ENCODE results near the gene TRABD.

The TRABD gene

GRCh38 chr22:50217543-50218152, 31.9 kb downstream of the TRABD start:
- TF ChIP-seq, protein P1, sequence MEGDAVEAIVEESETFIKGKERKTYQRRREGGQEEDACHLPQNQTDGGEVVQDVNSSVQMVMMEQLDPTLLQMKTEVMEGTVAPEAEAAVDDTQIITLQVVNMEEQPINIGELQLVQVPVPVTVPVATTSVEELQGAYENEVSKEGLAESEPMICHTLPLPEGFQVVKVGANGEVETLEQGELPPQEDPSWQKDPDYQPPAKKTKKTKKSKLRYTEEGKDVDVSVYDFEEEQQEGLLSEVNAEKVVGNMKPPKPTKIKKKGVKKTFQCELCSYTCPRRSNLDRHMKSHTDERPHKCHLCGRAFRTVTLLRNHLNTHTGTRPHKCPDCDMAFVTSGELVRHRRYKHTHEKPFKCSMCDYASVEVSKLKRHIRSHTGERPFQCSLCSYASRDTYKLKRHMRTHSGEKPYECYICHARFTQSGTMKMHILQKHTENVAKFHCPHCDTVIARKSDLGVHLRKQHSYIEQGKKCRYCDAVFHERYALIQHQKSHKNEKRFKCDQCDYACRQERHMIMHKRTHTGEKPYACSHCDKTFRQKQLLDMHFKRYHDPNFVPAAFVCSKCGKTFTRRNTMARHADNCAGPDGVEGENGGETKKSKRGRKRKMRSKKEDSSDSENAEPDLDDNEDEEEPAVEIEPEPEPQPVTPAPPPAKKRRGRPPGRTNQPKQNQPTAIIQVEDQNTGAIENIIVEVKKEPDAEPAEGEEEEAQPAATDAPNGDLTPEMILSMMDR (IDR thresholded peaks at IDR 0.05; ENCODE audit: low read depth, low read length): no peak
- no peak for DNase-seq (ENCODE audit: extremely low read depth, low read depth)

GRCh38 chr22:50218153-50218995, 32.7 kb downstream of the TRABD start:
- DNase-seq (ENCODE audit: extremely low read depth, low read depth): no peak
- TF ChIP-seq, protein P1 (IDR thresholded peaks at IDR 0.05; ENCODE audit: low read depth, low read length): no peak

DNA sequence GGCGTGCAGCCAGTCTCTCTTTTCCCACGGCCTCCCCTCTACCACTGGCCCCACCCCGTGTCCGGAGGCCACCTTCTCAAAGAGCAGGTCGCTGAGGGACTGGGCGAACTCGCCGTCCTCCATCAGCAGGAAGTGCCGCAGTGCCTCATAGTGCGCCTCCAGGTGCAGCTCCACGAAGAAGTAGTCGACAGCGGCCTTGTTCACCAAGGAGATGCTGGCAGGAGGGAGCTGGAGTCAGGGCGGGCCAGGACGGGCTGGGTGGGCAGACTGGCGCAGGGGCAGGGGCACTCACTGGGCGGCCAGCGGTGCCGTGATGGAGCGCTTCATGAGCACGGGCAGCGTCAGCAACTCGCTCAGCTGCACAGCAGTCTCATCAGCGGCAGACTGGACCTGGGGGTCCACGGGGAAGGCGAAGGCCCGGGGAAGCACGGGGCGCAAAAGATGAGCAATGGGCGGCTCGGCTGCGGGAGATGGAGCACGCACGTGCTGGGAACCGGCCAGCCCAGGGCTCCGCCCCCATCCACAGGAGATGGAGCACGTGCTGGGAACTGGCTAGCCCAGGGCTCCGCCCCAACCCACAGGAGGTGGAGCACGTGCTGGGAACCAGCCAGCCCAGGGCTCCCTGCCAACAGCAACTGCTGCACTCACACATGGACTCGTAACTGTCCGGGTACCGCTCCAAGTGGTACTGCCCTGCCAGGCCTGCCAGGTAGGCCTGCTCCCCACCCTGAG, 33.4 kb downstream of the TRABD start:
- TF ChIP-seq, protein P1 (IDR thresholded peaks at IDR 0.05; ENCODE audit: low read depth, low read length): no peak
- peak; percentile 43 for DNase-seq (ENCODE audit: extremely low read depth, low read depth)

- DNase-seq (ENCODE audit: extremely low read depth, low read depth): no peak
- TF ChIP-seq, protein P1 (IDR thresholded peaks at IDR 0.05; ENCODE audit: low read depth, low read length): no peak
These were observed 34.3 kb downstream of the TRABD start for GRCh38 chr22:50219800-50220602.

DNA sequence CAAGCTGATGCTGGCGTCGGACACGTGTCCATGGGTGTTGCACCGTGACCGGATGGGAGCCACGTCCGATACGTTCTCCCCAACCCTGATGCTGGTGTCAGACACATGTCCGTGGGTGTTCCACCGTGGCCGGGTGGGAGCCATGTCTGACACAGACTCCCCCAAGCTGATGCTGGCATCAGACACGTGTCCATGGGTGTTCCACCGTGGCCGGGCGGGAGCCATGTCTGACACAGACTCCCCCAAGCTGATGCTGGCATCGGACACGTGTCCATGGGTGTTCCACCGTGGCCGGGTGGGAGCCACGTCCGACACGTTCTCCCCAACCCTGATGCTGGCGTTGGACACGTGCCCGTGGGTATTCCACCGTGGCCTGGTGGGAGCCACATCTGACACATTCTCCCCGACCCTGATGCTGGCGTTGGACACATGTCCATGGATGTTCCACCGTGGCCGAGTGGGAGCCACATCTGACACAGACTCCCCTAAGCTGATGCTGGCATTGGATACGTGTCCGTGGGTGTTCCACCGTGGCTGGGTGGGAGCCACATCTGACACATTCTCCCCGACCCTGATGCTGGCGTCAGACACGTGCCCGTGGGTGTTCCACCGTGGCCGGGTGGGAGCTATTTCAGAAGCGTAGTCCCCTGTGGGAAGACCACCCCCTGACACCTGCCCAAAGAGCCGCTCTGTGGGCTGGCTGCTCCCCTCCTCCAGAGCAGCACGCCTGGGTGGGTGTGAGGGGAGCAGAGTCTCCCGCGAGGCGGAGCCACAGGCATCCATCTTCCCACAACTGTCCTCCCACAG, 35.1 kb downstream of the TRABD start:
- TF ChIP-seq, protein P1 (IDR thresholded peaks at IDR 0.05; ENCODE audit: low read depth, low read length): no peak
- DNase-seq (ENCODE audit: extremely low read depth, low read depth): no peak
